Endodermal cell (in vitro differentiated cells): Measurements from ENCODE around the gene RHCE. TPM values are rescaled to one million over a fixed set of nuclear protein-coding genes. Genes with fewer than 3 reads are reported as not detected.
"Not testable (repeated sequence)": the region's sequence is repeated elsewhere in the genome, so short reads cannot be mapped to it uniquely, and the experiment has no call there.

Source experiments
- DNase-seq: peaks from one replicate; pipeline ENCODE4 v3.0.0-alpha.2; 2017
- H3K27ac ChIP-seq: 2 replicates; pipeline ENCODE4 v1.5.1; 2013; ENCODE audit warnings: mild to moderate bottlenecking, low read depth, low read length, moderate library complexity
- H3K27me3 ChIP-seq: 2 replicates; pipeline ENCODE4 v1.6.1; 2013; ENCODE audit warnings: mild to moderate bottlenecking, low read length, moderate library complexity; ENCODE audit not compliant: insufficient read depth, control insufficient read depth, poor library complexity, severe bottlenecking
- H3K36me3 ChIP-seq: 2 replicates; pipeline ENCODE4 v1.7.0; 2013; ENCODE audit warnings: mild to moderate bottlenecking, low read length, moderate library complexity; ENCODE audit not compliant: control insufficient read depth, insufficient read depth
- H3K4me1 ChIP-seq: one replicate; pipeline ENCODE4 v1.7.0; 2013; ENCODE audit warnings: low read length; ENCODE audit not compliant: control insufficient read depth, insufficient read depth
- H3K4me3 ChIP-seq: 2 replicates; pipeline ENCODE4 v1.5.1; 2013; ENCODE audit warnings: mild to moderate bottlenecking, low read length, moderate library complexity
- H3K9ac ChIP-seq: 2 replicates; pipeline ENCODE4 v1.6.1; 2013; ENCODE audit warnings: mild to moderate bottlenecking, low read length, moderate library complexity; ENCODE audit not compliant: poor library complexity, severe bottlenecking; ENCODE audit errors: extremely low read depth
- H3K9me3 ChIP-seq: 2 replicates; pipeline ENCODE4 v1.6.1; 2013; ENCODE audit warnings: mild to moderate bottlenecking, low read length, moderate library complexity; ENCODE audit not compliant: control insufficient read depth
- H3K27ac Mint-ChIP-seq: 2 replicates; pipeline ENCODE4 v1.8.0; 2020; ENCODE audit warnings: mixed read lengths
- H3K27me3 Mint-ChIP-seq: 2 replicates; pipeline ENCODE4 v1.8.0; 2021; ENCODE audit warnings: mild to moderate bottlenecking, mixed read lengths; ENCODE audit not compliant: insufficient read depth
- H3K36me3 Mint-ChIP-seq: 2 replicates; pipeline ENCODE4 v1.8.0; 2020; ENCODE audit warnings: low read depth, mixed read lengths
- H3K4me1 Mint-ChIP-seq: 2 replicates; pipeline ENCODE4 v1.8.0; 2020; ENCODE audit warnings: mixed read lengths
- H3K4me3 Mint-ChIP-seq: 2 replicates; pipeline ENCODE4 v1.8.0; 2020; ENCODE audit warnings: mild to moderate bottlenecking, moderate library complexity, mixed read lengths
- H3K9me3 Mint-ChIP-seq: 2 replicates; pipeline ENCODE4 v1.8.0; 2020; ENCODE audit warnings: mild to moderate bottlenecking, mixed read lengths
- WGBS, 2 experiments: methylation state at CpG; one replicate each; pipeline versions ENCODE4 v1.1.5 to v1.1.7; 2013; ENCODE audit warnings: missing lambda C conversion rate in 2 of 2, mixed read lengths in 1 of 2; ENCODE audit not compliant: insufficient coverage in 1 of 2, insufficient read length in 1 of 2; 5-methylcytosine and 5-hydroxymethylcytosine counted together
- total RNA-seq, 2 donors: library from RNA; stranded (reverse); fragmentation: NEBNext Ultra II Directional in 1 of 2; extraction: Animal tissue kit (Norgen Biotek cat#: 25700) in 1 of 2; gene quantifications; 2 replicates in 1 of 2; 3 replicates in 1 of 2; pipeline ENCODE4 v1.2.1, GENCODE V29; 2021

Gene RHCE
- total RNA-seq, 2 donors from 2014 or later = 0.33 to 0.40 TPM

DNA sequence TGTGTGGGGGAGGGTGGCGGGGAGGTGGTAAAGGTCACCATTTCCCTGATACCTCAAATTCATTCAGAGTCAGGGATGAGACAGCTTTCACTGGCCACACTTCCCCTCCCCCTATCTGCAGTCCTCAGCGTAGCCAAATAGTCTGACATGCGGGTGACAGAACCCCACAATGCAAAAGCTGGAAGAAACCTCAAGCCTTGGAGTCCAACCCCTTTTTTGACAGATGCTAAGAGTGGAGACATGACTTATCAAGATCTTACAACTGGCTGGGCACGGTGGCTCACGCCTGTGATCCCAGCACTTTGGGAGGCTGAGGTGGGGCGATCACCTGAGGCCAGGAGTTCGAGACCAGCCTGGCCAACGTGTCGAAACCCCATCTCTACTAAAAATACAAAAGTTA lies 98.5 kb downstream of the RHCE start:
- not testable (repeated sequence) for H3K4me1 ChIP-seq, H3K9ac ChIP-seq, H3K4me1 Mint-ChIP-seq, DNase-seq, H3K36me3 ChIP-seq, H3K9me3 Mint-ChIP-seq, H3K27me3 ChIP-seq, H3K9me3 ChIP-seq, H3K4me3 ChIP-seq, H3K4me3 Mint-ChIP-seq, H3K27me3 Mint-ChIP-seq, H3K36me3 Mint-ChIP-seq, H3K27ac Mint-ChIP-seq, H3K27ac ChIP-seq
- 60 to 85% methylated on average over 3 to 8 of the region's 9 CpGs for WGBS, 2 experiments

DNA sequence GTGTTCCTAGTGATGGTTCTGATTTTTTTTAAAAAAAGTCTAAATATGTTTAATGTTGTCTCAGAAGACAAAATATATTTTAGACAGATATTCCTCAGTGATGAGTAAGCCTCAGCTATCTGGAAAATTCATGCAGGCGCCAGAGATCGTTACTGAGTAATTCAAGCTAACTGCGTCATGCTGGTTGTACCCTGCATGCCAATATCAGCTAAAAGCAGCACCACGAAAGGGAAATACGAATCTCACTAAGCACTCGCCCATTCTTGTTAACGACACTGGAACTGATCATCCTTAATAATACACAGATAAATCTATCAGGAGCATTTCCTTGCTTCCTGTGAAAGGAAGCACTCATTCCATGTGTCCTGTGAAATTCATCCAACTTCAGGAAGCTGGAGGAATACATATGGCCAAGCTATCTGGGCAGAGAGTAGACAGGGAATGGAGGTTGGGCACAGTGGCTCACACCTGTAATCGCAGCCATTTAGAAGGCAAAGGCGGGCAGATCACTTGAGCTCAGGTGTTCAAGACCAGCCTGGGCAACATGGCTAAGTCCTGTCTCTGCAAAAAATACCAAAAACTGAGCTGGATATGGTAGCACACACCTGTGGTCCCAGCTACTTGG lies 100.2 kb downstream of the RHCE start:
- H3K27ac ChIP-seq, H3K27me3 ChIP-seq, H3K9me3 Mint-ChIP-seq, H3K36me3 ChIP-seq, DNase-seq, H3K27ac Mint-ChIP-seq, H3K36me3 Mint-ChIP-seq, H3K9me3 ChIP-seq, H3K4me3 Mint-ChIP-seq, H3K4me3 ChIP-seq, H3K9ac ChIP-seq, H3K27me3 Mint-ChIP-seq, H3K4me1 Mint-ChIP-seq, H3K4me1 ChIP-seq: not testable (repeated sequence)
- 97 to 98% methylated on average over 5 to 9 of the region's 9 CpGs for WGBS, 2 experiments

DNA sequence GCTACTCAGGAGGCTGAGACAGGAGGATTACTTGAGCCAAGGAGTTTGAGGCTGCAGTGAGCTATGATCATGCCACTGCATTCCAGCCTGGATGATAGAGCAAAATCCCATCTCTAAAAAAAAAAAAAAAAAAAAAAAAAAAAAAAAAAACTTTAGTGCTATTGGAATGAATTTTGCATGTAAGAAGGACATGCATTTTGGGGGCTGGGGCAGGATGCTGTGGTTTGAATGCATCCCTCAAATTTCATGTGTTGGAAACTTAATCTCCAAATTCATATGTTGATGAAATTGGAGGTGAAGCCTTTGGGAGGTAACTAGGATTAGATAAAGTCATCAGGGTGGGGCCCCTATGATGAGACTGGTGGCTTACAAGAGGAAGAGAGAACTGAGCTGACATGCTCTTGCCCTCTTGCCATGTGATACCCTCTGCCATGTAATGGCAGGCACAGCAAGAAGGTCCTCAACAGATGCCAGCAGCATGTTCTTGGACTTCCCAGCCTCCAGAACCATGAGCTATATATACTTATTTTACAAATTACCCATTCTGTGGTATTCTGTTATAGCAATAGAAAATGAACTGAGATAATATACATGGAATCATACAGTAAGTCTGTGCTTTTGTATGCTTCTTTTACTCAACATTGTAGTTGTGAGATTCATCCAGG lies 107.7 kb downstream of the RHCE start:
- not testable (repeated sequence) for H3K9me3 ChIP-seq, H3K4me1 ChIP-seq, DNase-seq, H3K4me1 Mint-ChIP-seq, H3K36me3 Mint-ChIP-seq, H3K4me3 ChIP-seq, H3K4me3 Mint-ChIP-seq, H3K27me3 ChIP-seq, H3K27me3 Mint-ChIP-seq, H3K9me3 Mint-ChIP-seq, H3K9ac ChIP-seq, H3K27ac Mint-ChIP-seq, H3K36me3 ChIP-seq, H3K27ac ChIP-seq

Other genes with a start within 250 kb of the RHCE start
- 10 to 100 TPM; 36.4 to 38.0 TPM for gene SYF2, start 188.3 kb downstream of the RHCE start, total RNA-seq
- gene RSRP1, start 173.4 kb downstream of the RHCE start, total RNA-seq = 10 to 100 TPM; 90.3 to 92.5 TPM
- not detected for gene RHD, start 148.3 kb downstream of the RHCE start, total RNA-seq
- gene TMEM50A, start 82.5 kb downstream of the RHCE start, total RNA-seq = 10 to 100 TPM; 95.8 to 99.3 TPM
- gene MACO1, start 10.1 kb upstream of the RHCE start, total RNA-seq = 10 to 100 TPM; 13.1 to 14.1 TPM
- 10 to 100 TPM; 13.9 to 14.5 TPM for gene LDLRAP1, start 122.8 kb upstream of the RHCE start, total RNA-seq
- 1 to 10 TPM; 2.2 to 4.3 TPM for gene MAN1C1, start 196.0 kb upstream of the RHCE start, total RNA-seq